Smooth muscle cell (in vitro differentiated cells): ENCODE measurements around the gene TCF7L1. TPM values are rescaled to one million over a fixed set of nuclear protein-coding genes. Genes with fewer than 3 reads are reported as not detected.

Experiments
- DNase-seq: peaks from one replicate; lab custom pipeline; 2025; ENCODE audit not compliant: unreplicated experiment; lab: John Stamatoyannopoulos, UW
- H2AFZ ChIP-seq: fragments of 200-600 bp; sonication (generic); 2 replicates; pipeline ENCODE4 v1.6.0; 2016; ENCODE audit warnings: antibody characterized with exemption, low read depth, mild to moderate bottlenecking
- H3F3A ChIP-seq: fragments of 200-600 bp; sonication (generic); 2 replicates; pipeline ENCODE4 v1.6.0; 2017; ENCODE audit warnings: antibody characterized with exemption, low read depth
- H3K27ac ChIP-seq: fragments of 200-600 bp; sonication (generic); 2 replicates; pipeline ENCODE4 v1.5.1; 2016; ENCODE audit warnings: low read depth, mild to moderate bottlenecking
- H3K27me3 ChIP-seq: fragments of 200-600 bp; sonication (generic); 2 replicates; pipeline ENCODE4 v1.6.1; 2016; ENCODE audit warnings: low read depth, mild to moderate bottlenecking
- H3K36me3 ChIP-seq: fragments of 200-600 bp; sonication (generic); 2 replicates; pipeline ENCODE4 v1.5.1; 2016; ENCODE audit warnings: low read depth
- H3K4me1 ChIP-seq: fragments of 200-600 bp; sonication (generic); 2 replicates; pipeline ENCODE4 v1.5.1; 2016; ENCODE audit warnings: low read depth
- H3K4me2 ChIP-seq: fragments of 200-600 bp; sonication (generic); 2 replicates; pipeline ENCODE4 v1.6.0; 2016; ENCODE audit warnings: mild to moderate bottlenecking
- H3K4me3 ChIP-seq: fragments of 200-600 bp; sonication (generic); 2 replicates; pipeline ENCODE4 v1.5.1; 2016; ENCODE audit warnings: mild to moderate bottlenecking
- H3K79me2 ChIP-seq: fragments of 200-600 bp; sonication (generic); 2 replicates; pipeline ENCODE4 v1.6.0; 2016; ENCODE audit warnings: low read depth, mild to moderate bottlenecking
- H3K9ac ChIP-seq: fragments of 200-600 bp; sonication (generic); 2 replicates; pipeline ENCODE4 v1.6.0; 2016; ENCODE audit warnings: low read depth
- H3K9me3 ChIP-seq: fragments of 200-600 bp; sonication (generic); replicated peaks from 2 replicates; pipeline ENCODE4 v1.5.1; 2016; ENCODE audit warnings: low read depth
- H4K20me1 ChIP-seq: fragments of 200-600 bp; sonication (generic); 2 replicates; pipeline ENCODE4 v1.6.0; 2016; ENCODE audit warnings: low read depth
- WGBS: methylation state at CpG from one replicate; pipeline ENCODE4 v1.1.7; 2016; ENCODE audit warnings: low lambda C conversion rate; 5-methylcytosine and 5-hydroxymethylcytosine counted together
- polyA plus RNA-seq: library from polyadenylated mRNA; unstranded; fragments of >200 nt; fragmentation: Nextera tagmentation; extraction: Ambion mirVana; gene quantifications from 2 replicates; pipeline ENCODE4 v1.2.1, GENCODE V29; 2016
- total RNA-seq: library from RNA; depleted of rRNA; stranded (reverse); fragments of >200 nt; gene quantifications from 2 replicates; pipeline ENCODE4 v1.2.3, GENCODE V29; 2014
- TF ChIP-seq, protein P1 (sequence below): fragments of 200-600 bp; sonication (generic); IDR thresholded peaks from 2 replicates; pipeline ENCODE4 v1.5.1; 2017; ENCODE audit warnings: borderline replicate concordance, mild to moderate bottlenecking, antibody characterized with exemption; ENCODE audit not compliant: insufficient read depth, poor library complexity, severe bottlenecking

The TCF7L1 gene
- total and polyA plus RNA-seq, 2 experiments from 2014 or later, result 4.5 to 15.2 TPM

GRCh38 chr2:85235281-85235680 is 102.1 kb downstream of the TCF7L1 start:
- Histone ChIP-seq H3K4me2 (no peak overlapping the region), H3K9me3 (no peaks in the 10 kb centered on the region), H3K4me1 (peaks cover 46% of the 10 kb centered on the region), H3F3A (no peaks in the 10 kb centered on the region), H3K79me2 (peaks cover 9% of the 10 kb centered on the region), H2AFZ (no peak overlapping the region), H3K27me3 (no peaks in the 10 kb centered on the region), H4K20me1 (peaks cover 79% of the 10 kb centered on the region), H3K9ac (no peak overlapping the region), H3K4me3 (no peak overlapping the region), H3K27ac (no peak overlapping the region), H3K36me3 (no peaks in the 10 kb centered on the region)
- TF ChIP-seq, protein P1, sequence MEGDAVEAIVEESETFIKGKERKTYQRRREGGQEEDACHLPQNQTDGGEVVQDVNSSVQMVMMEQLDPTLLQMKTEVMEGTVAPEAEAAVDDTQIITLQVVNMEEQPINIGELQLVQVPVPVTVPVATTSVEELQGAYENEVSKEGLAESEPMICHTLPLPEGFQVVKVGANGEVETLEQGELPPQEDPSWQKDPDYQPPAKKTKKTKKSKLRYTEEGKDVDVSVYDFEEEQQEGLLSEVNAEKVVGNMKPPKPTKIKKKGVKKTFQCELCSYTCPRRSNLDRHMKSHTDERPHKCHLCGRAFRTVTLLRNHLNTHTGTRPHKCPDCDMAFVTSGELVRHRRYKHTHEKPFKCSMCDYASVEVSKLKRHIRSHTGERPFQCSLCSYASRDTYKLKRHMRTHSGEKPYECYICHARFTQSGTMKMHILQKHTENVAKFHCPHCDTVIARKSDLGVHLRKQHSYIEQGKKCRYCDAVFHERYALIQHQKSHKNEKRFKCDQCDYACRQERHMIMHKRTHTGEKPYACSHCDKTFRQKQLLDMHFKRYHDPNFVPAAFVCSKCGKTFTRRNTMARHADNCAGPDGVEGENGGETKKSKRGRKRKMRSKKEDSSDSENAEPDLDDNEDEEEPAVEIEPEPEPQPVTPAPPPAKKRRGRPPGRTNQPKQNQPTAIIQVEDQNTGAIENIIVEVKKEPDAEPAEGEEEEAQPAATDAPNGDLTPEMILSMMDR, result no peak
- 92% methylated on average over 5 of the region's 5 CpGs for WGBS
- DNase-seq, result no peak

- TF ChIP-seq, protein P1, result no peak
- no peaks in the 10 kb centered on the region for H3F3A ChIP-seq
- H3K36me3 ChIP-seq, result no peaks in the 10 kb centered on the region
- H3K79me2 ChIP-seq, result peaks cover 9% of the 10 kb centered on the region
- no peak overlapping the region for H3K4me2 ChIP-seq
- peaks cover 41% of the 10 kb centered on the region for H3K4me1 ChIP-seq
- no peak for DNase-seq
- 97% methylated on average over 3 of the region's 3 CpGs for WGBS
- H2AFZ ChIP-seq, result no peak overlapping the region
- H3K27me3 ChIP-seq, result no peaks in the 10 kb centered on the region
- H3K9me3 ChIP-seq, result no peaks in the 10 kb centered on the region
- H4K20me1 ChIP-seq, result peaks cover 79% of the 10 kb centered on the region
- no peak overlapping the region for H3K4me3 ChIP-seq
- H3K27ac ChIP-seq, result no peak overlapping the region
- no peak overlapping the region for H3K9ac ChIP-seq
Measured at GRCh38 chr2:85236084-85236483, 102.9 kb downstream of the TCF7L1 start.

- H3K4me1 ChIP-seq, result peaks cover 33% of the 10 kb centered on the region
- peak overlapping the region; percentile 7 for H3K4me2 ChIP-seq
- peaks cover 5% of the 10 kb centered on the region for H3K79me2 ChIP-seq
- H4K20me1 ChIP-seq, result peaks cover 77% of the 10 kb centered on the region
- no peaks in the 10 kb centered on the region for H3K27me3 ChIP-seq
- H3F3A ChIP-seq, result no peaks in the 10 kb centered on the region
- WGBS, result 42% methylated on average over 26 of the region's 26 CpGs
- H3K27ac ChIP-seq, result no peak overlapping the region
- no peaks in the 10 kb centered on the region for H3K36me3 ChIP-seq
- no peak overlapping the region for H3K9ac ChIP-seq
- TF ChIP-seq, protein P1, result no peak
- H3K9me3 ChIP-seq, result no peaks in the 10 kb centered on the region
- no peak for DNase-seq
- H2AFZ ChIP-seq, result no peak overlapping the region
- H3K4me3 ChIP-seq, result no peak overlapping the region
Measured at GRCh38 chr2:85237849-85238565, 104.8 kb downstream of the TCF7L1 start.

DNA sequence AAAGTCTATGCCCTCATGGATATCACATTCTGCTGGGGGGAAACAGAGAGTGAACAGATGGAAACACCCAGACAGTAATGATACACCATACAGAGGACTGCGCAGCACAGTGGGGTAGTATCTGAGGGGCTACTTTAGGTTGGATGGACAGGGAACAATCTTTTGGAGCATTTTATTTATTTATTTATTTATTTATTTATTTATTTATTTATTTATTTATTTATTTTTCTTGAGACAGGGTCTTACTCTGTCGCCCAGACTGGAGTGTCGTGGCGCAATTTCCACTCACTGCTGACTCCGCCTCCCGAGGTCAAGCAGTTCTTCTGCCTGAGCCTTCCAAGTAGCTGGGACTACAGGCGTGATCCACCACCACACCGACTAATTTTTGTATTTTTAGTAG is 105.4 kb downstream of the TCF7L1 start:
- no peaks in the 10 kb centered on the region for H3K9me3 ChIP-seq
- H3K4me1 ChIP-seq, result peaks cover 33% of the 10 kb centered on the region
- DNase-seq, result no peak
- H3F3A ChIP-seq, result no peaks in the 10 kb centered on the region
- no peak overlapping the region for H3K4me3 ChIP-seq
- H4K20me1 ChIP-seq, result peaks cover 82% of the 10 kb centered on the region
- no peak overlapping the region for H3K9ac ChIP-seq
- H3K27me3 ChIP-seq, result no peaks in the 10 kb centered on the region
- H2AFZ ChIP-seq, result no peak overlapping the region
- H3K79me2 ChIP-seq, result peaks cover 5% of the 10 kb centered on the region
- no peaks in the 10 kb centered on the region for H3K36me3 ChIP-seq
- no peak overlapping the region for H3K27ac ChIP-seq
- TF ChIP-seq, protein P1, result no peak
- no peak overlapping the region for H3K4me2 ChIP-seq
- 98% methylated on average over 8 of the region's 8 CpGs for WGBS
